Measurements from ENCODE around the gene SETX.

Gene SETX

DNA sequence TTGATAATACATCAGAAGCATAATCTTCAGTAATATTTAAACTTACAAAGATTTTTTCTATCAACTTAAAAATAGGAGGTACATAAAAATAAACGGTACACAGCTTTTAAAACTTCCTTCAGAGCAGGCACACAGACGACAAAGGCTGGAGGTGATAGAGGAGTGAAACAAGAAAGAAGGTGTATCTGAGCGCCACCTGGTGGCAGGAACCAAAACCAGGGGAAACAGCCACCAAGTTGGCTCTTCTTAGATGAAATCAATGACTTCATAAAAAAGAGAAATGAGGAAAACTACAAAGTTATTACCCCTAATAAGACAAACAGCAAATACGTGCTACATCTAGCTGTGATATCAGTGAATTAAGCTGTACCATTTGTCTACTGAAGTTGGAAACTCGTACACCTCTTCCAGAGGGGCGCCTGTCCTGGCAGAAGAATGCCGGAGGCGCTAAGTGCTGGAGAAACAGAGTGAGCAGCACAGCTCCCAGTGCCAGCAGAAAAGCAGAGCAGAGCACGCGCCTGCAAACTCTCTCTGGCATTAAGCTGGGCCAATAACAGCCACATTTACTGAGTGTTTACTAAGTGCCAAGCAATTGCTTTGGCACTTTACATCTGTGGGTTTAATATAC lies 85.9 kb downstream of the SETX start:
- Histone ChIP-seq H2AFZ (ENCODE audit: low read length) (no peak overlapping the region), H4K20me1 (ENCODE audit: insufficient read depth, low read length) (no peaks in the 10 kb centered on the region), H3K27me3 (ENCODE audit: insufficient read depth, low read length) (no peaks in the 10 kb centered on the region), H3K27ac (ENCODE audit: low read depth, low read length, poor library complexity, severe bottlenecking) (peak overlapping the region; percentile 10), H3K4me3 (ENCODE audit: low read depth, low read length, poor library complexity, severe bottlenecking) (no peak overlapping the region), H3K4me1 (ENCODE audit: insufficient read depth, low read length, severe bottlenecking) (no peaks in the 10 kb centered on the region), H3K9ac (ENCODE audit: low read length) (no peak overlapping the region), H3K79me2 (ENCODE audit: insufficient read depth, low read length) (no peaks in the 10 kb centered on the region), H3K36me3 (ENCODE audit: insufficient read depth, low read length) (peaks cover 92% of the 10 kb centered on the region), H3K9me3 (ENCODE audit: low read length) (no peaks in the 10 kb centered on the region), H3F3A (ENCODE audit: insufficient read depth, low read length) (peaks cover 8% of the 10 kb centered on the region), H3K9me2 (ENCODE audit: low read depth, low read length) (no peaks in the 10 kb centered on the region), H3K4me2 (ENCODE audit: low read length) (no peak overlapping the region)
- TF ChIP-seq EZH2 (IDR thresholded peaks at IDR 0.05; ENCODE audit: borderline replicate concordance, low read length) = no peak
- TF ChIP-seq, protein P1, sequence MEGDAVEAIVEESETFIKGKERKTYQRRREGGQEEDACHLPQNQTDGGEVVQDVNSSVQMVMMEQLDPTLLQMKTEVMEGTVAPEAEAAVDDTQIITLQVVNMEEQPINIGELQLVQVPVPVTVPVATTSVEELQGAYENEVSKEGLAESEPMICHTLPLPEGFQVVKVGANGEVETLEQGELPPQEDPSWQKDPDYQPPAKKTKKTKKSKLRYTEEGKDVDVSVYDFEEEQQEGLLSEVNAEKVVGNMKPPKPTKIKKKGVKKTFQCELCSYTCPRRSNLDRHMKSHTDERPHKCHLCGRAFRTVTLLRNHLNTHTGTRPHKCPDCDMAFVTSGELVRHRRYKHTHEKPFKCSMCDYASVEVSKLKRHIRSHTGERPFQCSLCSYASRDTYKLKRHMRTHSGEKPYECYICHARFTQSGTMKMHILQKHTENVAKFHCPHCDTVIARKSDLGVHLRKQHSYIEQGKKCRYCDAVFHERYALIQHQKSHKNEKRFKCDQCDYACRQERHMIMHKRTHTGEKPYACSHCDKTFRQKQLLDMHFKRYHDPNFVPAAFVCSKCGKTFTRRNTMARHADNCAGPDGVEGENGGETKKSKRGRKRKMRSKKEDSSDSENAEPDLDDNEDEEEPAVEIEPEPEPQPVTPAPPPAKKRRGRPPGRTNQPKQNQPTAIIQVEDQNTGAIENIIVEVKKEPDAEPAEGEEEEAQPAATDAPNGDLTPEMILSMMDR (IDR thresholded peaks at IDR 0.05; ENCODE audit: low read length) = peak; percentile 90

DNA sequence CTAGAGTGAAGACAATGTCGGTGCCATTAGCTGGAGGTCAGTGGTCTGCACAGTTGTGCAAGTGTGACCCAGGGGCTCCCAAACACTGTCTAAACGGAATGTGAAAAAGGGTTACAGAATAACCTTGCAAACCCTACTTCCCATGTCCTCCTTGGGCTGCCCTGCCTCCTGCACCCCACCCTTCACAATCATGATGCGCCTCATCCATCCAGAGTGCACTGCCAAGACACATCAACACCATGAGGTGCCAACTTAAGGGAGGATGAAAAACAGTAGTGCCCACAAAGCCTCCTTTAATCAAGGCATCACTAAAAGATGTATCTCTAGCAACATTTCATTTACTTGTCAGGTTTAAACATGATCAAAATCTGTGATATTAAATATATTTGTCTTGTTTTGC lies 87.1 kb downstream of the SETX start:
- peaks cover 8% of the 10 kb centered on the region for H3F3A ChIP-seq (ENCODE audit: insufficient read depth, low read length)
- no peak overlapping the region for H3K4me2 ChIP-seq (ENCODE audit: low read length)
- peaks cover 92% of the 10 kb centered on the region for H3K36me3 ChIP-seq (ENCODE audit: insufficient read depth, low read length)
- no peaks in the 10 kb centered on the region for H3K9me3 ChIP-seq (ENCODE audit: low read length)
- H3K79me2 ChIP-seq (ENCODE audit: insufficient read depth, low read length) = no peaks in the 10 kb centered on the region
- H4K20me1 ChIP-seq (ENCODE audit: insufficient read depth, low read length) = no peaks in the 10 kb centered on the region
- H3K9ac ChIP-seq (ENCODE audit: low read length) = no peak overlapping the region
- no peak for TF ChIP-seq EZH2 (IDR thresholded peaks at IDR 0.05; ENCODE audit: borderline replicate concordance, low read length)
- TF ChIP-seq, protein P1 (IDR thresholded peaks at IDR 0.05; ENCODE audit: low read length) = no peak
- H2AFZ ChIP-seq (ENCODE audit: low read length) = no peak overlapping the region
- no peaks in the 10 kb centered on the region for H3K27me3 ChIP-seq (ENCODE audit: insufficient read depth, low read length)
- no peaks in the 10 kb centered on the region for H3K4me1 ChIP-seq (ENCODE audit: insufficient read depth, low read length, severe bottlenecking)
- no peak overlapping the region for H3K27ac ChIP-seq (ENCODE audit: low read depth, low read length, poor library complexity, severe bottlenecking)
- no peaks in the 10 kb centered on the region for H3K9me2 ChIP-seq (ENCODE audit: low read depth, low read length)
- no peak overlapping the region for H3K4me3 ChIP-seq (ENCODE audit: low read depth, low read length, poor library complexity, severe bottlenecking)

DNA sequence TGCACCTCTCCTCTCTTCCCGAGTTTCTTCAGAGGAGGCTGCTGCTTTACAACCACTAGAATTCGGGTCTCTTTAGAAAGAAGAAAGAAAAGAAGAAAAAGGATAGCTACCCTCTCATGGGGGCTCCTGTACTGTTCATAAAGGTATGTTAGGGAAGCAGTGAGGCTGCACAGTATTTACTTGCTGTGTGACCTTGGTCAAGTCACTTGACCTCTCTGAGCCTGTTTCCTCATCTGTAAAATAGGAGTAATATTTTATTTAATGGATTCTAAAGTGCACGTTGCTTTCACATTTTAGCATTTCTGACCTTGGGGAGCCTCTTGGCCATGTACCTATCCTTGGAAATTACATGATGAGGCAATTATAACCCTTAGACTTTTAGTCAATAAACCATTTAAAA lies 88.8 kb downstream of the SETX start:
- H3K27me3 ChIP-seq (ENCODE audit: insufficient read depth, low read length) = no peaks in the 10 kb centered on the region
- peaks cover 91% of the 10 kb centered on the region for H3K36me3 ChIP-seq (ENCODE audit: insufficient read depth, low read length)
- no peaks in the 10 kb centered on the region for H3K9me3 ChIP-seq (ENCODE audit: low read length)
- no peak overlapping the region for H3K27ac ChIP-seq (ENCODE audit: low read depth, low read length, poor library complexity, severe bottlenecking)
- H3K9me2 ChIP-seq (ENCODE audit: low read depth, low read length) = no peaks in the 10 kb centered on the region
- no peak overlapping the region for H3K4me3 ChIP-seq (ENCODE audit: low read depth, low read length, poor library complexity, severe bottlenecking)
- no peaks in the 10 kb centered on the region for H3K4me1 ChIP-seq (ENCODE audit: insufficient read depth, low read length, severe bottlenecking)
- no peak for TF ChIP-seq EZH2 (IDR thresholded peaks at IDR 0.05; ENCODE audit: borderline replicate concordance, low read length)
- TF ChIP-seq, protein P1 (IDR thresholded peaks at IDR 0.05; ENCODE audit: low read length) = no peak
- no peak overlapping the region for H3K9ac ChIP-seq (ENCODE audit: low read length)
- no peaks in the 10 kb centered on the region for H4K20me1 ChIP-seq (ENCODE audit: insufficient read depth, low read length)
- no peak overlapping the region for H3K4me2 ChIP-seq (ENCODE audit: low read length)
- H3K79me2 ChIP-seq (ENCODE audit: insufficient read depth, low read length) = no peaks in the 10 kb centered on the region
- peaks cover 8% of the 10 kb centered on the region for H3F3A ChIP-seq (ENCODE audit: insufficient read depth, low read length)
- H2AFZ ChIP-seq (ENCODE audit: low read length) = no peak overlapping the region
